HepG2 (cell line): ENCODE results near the gene RAPGEF5. TPM values are rescaled to one million over a fixed set of nuclear protein-coding genes. Genes with fewer than 3 reads are reported as not detected.

Experiments used
- AHR ChIP-seq: IDR thresholded peaks from 2 replicates; pipeline ENCODE4 v1.6.1; 2018; ENCODE audit warnings: missing genetic modification reagents, missing compliant biosample characterization
- ARHGAP35 ChIP-seq: sonication (generic); formaldehyde crosslinking; IDR thresholded peaks from 2 replicates; pipeline ENCODE4 v1.9.0; 2022; ENCODE audit warnings: mild to moderate bottlenecking, inconsistent platforms, moderate library complexity, missing genetic modification reagents, borderline replicate concordance
- FOSL2 ChIP-seq: sonication (generic); formaldehyde crosslinking; IDR thresholded peaks from 2 replicates; pipeline ENCODE4 v1.4.0; 2020; ENCODE audit warnings: missing genetic modification reagents
- FOXJ3 ChIP-seq: sonication (generic); formaldehyde crosslinking; IDR thresholded peaks from 2 replicates; pipeline ENCODE4 v1.4.0; 2020; ENCODE audit warnings: missing genetic modification reagents, mild to moderate bottlenecking, borderline replicate concordance
- GLMP ChIP-seq: sonication (generic); formaldehyde crosslinking; IDR thresholded peaks from 2 replicates; pipeline ENCODE4 v1.9.0; 2021; ENCODE audit warnings: missing genetic modification reagents, mild to moderate bottlenecking, borderline replicate concordance
- HNRNPLL ChIP-seq: fragments of 200-400 bp; formaldehyde crosslinking; IDR thresholded peaks from 2 replicates; pipeline ENCODE4 v1.6.1; 2017; ENCODE audit warnings: mild to moderate bottlenecking, low read depth, low read length; ENCODE audit not compliant: poor library complexity, severe bottlenecking
- MEIS1 ChIP-seq: sonication (generic); formaldehyde crosslinking; IDR thresholded peaks from 2 replicates; pipeline ENCODE4 v1.9.0; 2021; ENCODE audit warnings: mild to moderate bottlenecking, missing genetic modification reagents, moderate library complexity, borderline replicate concordance
- MIXL1 ChIP-seq: IDR thresholded peaks from 2 replicates; pipeline ENCODE4 v1.6.1; 2016
- NCOA5 ChIP-seq: sonication (generic); formaldehyde crosslinking; IDR thresholded peaks from 2 replicates; pipeline ENCODE4 v1.4.0; 2020; ENCODE audit warnings: missing genetic modification reagents
- RBM39 ChIP-seq: fragments of 200-400 bp; formaldehyde crosslinking; IDR thresholded peaks from one replicate; pipeline ENCODE4 v1.6.1; 2018; ENCODE audit warnings: antibody characterized with exemption, mild to moderate bottlenecking, low read depth, low read length; ENCODE audit not compliant: poor library complexity, severe bottlenecking
- SP4 ChIP-seq: sonication (generic); formaldehyde crosslinking; IDR thresholded peaks from 2 replicates; pipeline ENCODE4 v1.8.1; 2023; ENCODE audit warnings: mild to moderate bottlenecking, missing genetic modification reagents
- SRSF1 ChIP-seq: fragments of 200-400 bp; formaldehyde crosslinking; optimal IDR thresholded peaks from 2 replicates; pipeline ENCODE3; 2017; ENCODE audit warnings: mild to moderate bottlenecking, low read depth, low read length, moderate library complexity
- TAF1 ChIP-seq: sonication (generic); formaldehyde crosslinking; IDR thresholded peaks from 2 replicates; pipeline ENCODE4 v1.4.0; 2020; ENCODE audit warnings: missing genetic modification reagents
- YY1 ChIP-seq: IDR thresholded peaks from 2 replicates; pipeline ENCODE4 v1.6.1; 2011; ENCODE audit warnings: low read length, low read depth, moderate library complexity, mild to moderate bottlenecking; ENCODE audit not compliant: insufficient read depth, insufficient replicate concordance
- ZFP36L1 ChIP-seq: sonication (generic); formaldehyde crosslinking; IDR thresholded peaks from 2 replicates; pipeline ENCODE4 v1.8.0; 2022; ENCODE audit warnings: mild to moderate bottlenecking, missing genetic modification reagents, moderate library complexity
- ZFP62 ChIP-seq: sonication (generic); formaldehyde crosslinking; IDR thresholded peaks from 2 replicates; pipeline ENCODE4 v1.4.0; 2020; ENCODE audit warnings: missing genetic modification reagents
- ZNF333 ChIP-seq: sonication (generic); formaldehyde crosslinking; IDR thresholded peaks from 2 replicates; pipeline ENCODE4 v1.4.0; 2020; ENCODE audit warnings: mild to moderate bottlenecking, missing genetic modification reagents, borderline replicate concordance
- ZNF580 ChIP-seq: IDR thresholded peaks from 2 replicates; pipeline ENCODE4 v1.6.1; 2016; ENCODE audit warnings: low read depth, borderline replicate concordance
- ZNF629 ChIP-seq: sonication (generic); formaldehyde crosslinking; conservative IDR thresholded peaks from 2 replicates; pipeline ENCODE4 v1.5.0; 2020; ENCODE audit warnings: missing genetic modification reagents
- polyA plus RNA-seq, 8 experiments: library from polyadenylated mRNA; depleted of rRNA in 3 of 8; stranded (reverse) in 7 of 8; unstranded in 1 of 8; fragments of >200 nt; fragmentation: Illumina TruSeq in 4 of 8; extraction: Trizol in 4 of 8; gene quantifications; 2 replicates each; pipeline versions ENCODE4 v1.2.1 to v1.2.3, GENCODE V29; 2011 to 2016; ENCODE audit warnings: low read depth in 4 of 8, missing spikeins in 1 of 8, mixed read lengths in 1 of 8; ENCODE audit not compliant: insufficient read depth in 1 of 8
- total RNA-seq, 5 experiments: library from RNA; depleted of rRNA; stranded (reverse); fragments of >200 nt; fragmentation: Illumina TruSeq; extraction: Trizol; gene quantifications; 2 replicates each; pipeline ENCODE4 v1.2.3, GENCODE V29; 2016; ENCODE audit warnings: low read depth in 1 of 5
- TF ChIP-seq, protein P1 (sequence below), 2 experiments: sonication (generic) in 1 of 2; formaldehyde crosslinking in 1 of 2; IDR thresholded peaks; 2 replicates each; pipeline versions ENCODE4 v1.6.1 to v1.9.0; 2014 to 2022; ENCODE audit warnings: antibody characterized with exemption in 1 of 2, borderline replicate concordance in 1 of 2, inconsistent platforms in 1 of 2, low read depth in 1 of 2, missing genetic modification reagents in 1 of 2

RAPGEF5 gene
- total and polyA plus RNA-seq, 2 of the 13 experiments (the other 11 are each of a cell fraction or from before 2014, with no cell fraction given) = 17.1 to 23.4 TPM

GRCh38 chr7:22082886-22083703 is 273.9 kb downstream of the RAPGEF5 start (continued):
- TF ChIP-seq ZNF580 (CRISPR knock-in tag) (peak; percentile 28; the same call in 1 of the 2 replicates), ZNF629 (CRISPR knock-in tag) (no peak), ZNF333 (CRISPR knock-in tag) (no peak), ARHGAP35 (CRISPR knock-in tag) (peak; percentile 31; the same call in 1 of the 2 replicates), RBM39 (no peak), GLMP (CRISPR knock-in tag) (no peak), ZFP62 (CRISPR knock-in tag) (no peak), YY1 (peak; percentile 40), FOSL2 (no peak), MEIS1 (CRISPR knock-in tag) (no peak), MIXL1 (CRISPR knock-in tag) (no peak), ZFP36L1 (CRISPR knock-in tag) (0 out of 2 replicates have a peak, but pooled peaks have one; percentile 51), SRSF1 (peak; percentile 97), HNRNPLL (peak; percentile 70), SP4 (CRISPR knock-in tag) (peak; percentile 77), FOXJ3 (CRISPR knock-in tag) (no peak), AHR (CRISPR knock-in tag) (0 out of 2 replicates have a peak, but pooled peaks have one; percentile 26), TAF1 (CRISPR knock-in tag) (no peak; the same call in 1 of the 2 replicates), NCOA5 (CRISPR knock-in tag) (no peak)
- TF ChIP-seq, protein P1, sequence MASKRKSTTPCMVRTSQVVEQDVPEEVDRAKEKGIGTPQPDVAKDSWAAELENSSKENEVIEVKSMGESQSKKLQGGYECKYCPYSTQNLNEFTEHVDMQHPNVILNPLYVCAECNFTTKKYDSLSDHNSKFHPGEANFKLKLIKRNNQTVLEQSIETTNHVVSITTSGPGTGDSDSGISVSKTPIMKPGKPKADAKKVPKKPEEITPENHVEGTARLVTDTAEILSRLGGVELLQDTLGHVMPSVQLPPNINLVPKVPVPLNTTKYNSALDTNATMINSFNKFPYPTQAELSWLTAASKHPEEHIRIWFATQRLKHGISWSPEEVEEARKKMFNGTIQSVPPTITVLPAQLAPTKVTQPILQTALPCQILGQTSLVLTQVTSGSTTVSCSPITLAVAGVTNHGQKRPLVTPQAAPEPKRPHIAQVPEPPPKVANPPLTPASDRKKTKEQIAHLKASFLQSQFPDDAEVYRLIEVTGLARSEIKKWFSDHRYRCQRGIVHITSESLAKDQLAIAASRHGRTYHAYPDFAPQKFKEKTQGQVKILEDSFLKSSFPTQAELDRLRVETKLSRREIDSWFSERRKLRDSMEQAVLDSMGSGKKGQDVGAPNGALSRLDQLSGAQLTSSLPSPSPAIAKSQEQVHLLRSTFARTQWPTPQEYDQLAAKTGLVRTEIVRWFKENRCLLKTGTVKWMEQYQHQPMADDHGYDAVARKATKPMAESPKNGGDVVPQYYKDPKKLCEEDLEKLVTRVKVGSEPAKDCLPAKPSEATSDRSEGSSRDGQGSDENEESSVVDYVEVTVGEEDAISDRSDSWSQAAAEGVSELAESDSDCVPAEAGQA (IDR thresholded peaks at IDR 0.05; ENCODE audit: low read depth) = no peak
- TF ChIP-seq, protein P1 (CRISPR knock-in tag; IDR thresholded peaks at IDR 0.05; ENCODE audit: borderline replicate concordance) = no peak
